CMK (cell line): ENCODE data around the gene MGLL.
"Not testable (repeated sequence)": the region's sequence is repeated elsewhere in the genome, so short reads cannot be mapped to it uniquely, and the experiment has no call there.

Source experiments
- DNase-seq: peaks from one replicate; pipeline ENCODE4 v3.0.0-alpha.2; 2010; ENCODE audit warnings: low read depth

Gene MGLL

DNA sequence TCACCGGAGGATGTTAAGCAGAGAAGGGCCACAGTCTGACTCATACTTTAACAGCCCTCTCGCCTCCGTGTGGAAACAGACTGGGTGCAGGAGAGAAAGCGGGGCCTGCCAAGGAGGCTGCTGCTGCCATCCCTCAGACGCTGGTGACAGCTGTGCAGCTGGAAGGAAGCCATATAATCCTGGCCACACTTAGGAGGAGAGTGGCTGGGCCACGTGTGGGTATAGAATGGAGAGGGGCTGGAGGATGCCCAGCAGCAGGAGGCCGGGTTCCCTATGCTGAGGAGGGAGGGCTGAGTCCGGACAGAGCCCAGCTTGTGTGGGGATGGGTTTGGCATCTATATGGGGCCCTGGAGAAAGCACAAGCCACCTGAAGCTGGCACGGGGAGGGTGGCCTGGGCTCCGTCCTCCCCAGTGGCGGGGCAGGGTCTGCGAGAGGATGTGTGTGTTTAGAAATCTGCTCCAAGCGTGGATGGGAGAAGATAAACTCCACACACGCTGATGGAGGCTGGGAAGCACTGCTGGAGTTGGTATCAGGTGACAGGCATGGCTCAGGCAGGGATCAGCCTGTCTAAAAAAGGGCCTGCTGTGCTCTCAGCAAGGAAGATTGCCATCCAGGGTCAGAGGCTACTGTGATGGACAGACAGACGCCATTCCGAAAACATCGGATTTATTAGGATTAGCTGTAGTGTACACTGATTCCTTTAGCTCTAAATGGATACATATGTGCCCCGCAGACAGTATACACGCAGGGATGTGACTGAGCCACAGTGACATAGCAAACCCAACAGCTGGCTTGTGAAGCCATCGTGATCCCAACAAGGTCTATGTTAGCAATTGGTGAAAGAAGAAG, 133.7 kb downstream of the MGLL start:
- DNase-seq: no peak

DNA sequence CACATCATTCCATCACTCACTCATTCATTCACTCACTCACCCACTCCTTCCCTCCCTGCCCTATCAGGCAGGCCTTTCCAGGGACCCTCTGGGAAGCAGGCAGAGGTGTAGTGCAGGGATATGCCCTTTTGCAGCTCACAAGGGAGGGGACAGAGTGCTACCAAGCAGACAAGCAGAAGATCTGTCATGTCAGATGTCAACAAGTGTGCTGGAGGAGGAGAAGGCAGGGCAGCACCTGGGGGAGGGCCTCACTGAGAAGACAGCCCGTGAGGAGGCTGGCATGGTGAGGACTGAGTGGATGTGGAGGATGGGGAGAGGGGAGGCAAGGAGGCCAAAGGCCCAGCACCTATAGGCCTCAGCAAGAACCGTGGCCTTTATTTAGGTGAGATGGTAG, 134.3 kb downstream of the MGLL start:
- DNase-seq: no peak

DNA sequence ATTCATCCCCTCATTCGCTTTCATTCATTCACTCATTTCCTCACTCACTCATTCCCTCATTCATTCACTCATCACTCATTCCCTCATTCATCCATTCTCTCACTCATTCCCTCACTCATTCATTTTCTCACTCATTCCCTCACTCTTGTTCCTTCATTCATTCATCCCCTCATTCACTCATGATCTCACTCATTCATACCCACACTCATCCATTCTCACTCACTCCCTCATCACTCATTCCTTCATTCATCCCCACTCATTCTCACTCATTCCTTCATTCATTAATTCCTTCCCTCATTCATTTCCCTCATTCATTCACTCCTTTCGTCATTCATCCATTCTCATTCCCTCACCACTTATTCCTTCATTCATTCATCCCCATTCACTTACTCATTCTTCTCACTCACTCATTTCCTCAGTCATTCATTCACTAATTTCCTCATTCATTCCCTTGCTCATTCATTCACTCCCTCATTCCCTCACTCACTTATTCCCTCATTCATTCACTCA, 135.0 kb downstream of the MGLL start:
- no peak for DNase-seq

DNA sequence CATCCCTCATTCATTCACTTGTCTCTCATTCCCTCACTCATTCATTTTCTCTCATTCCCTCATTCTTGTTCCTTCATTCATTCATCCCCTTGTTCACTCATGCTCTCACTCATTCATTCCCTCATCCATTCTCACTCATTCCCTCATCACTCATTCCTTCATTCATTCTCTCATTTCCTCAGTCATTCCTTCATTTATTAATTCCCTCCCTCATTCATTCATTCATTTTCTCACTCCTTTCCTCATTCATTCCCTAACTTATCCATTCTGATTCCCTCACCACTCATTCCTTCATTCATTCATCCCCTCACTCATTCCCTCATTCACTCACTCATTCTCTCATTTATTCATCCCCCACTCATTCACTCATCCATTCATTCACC, 135.8 kb downstream of the MGLL start:
- no peak for DNase-seq

DNA sequence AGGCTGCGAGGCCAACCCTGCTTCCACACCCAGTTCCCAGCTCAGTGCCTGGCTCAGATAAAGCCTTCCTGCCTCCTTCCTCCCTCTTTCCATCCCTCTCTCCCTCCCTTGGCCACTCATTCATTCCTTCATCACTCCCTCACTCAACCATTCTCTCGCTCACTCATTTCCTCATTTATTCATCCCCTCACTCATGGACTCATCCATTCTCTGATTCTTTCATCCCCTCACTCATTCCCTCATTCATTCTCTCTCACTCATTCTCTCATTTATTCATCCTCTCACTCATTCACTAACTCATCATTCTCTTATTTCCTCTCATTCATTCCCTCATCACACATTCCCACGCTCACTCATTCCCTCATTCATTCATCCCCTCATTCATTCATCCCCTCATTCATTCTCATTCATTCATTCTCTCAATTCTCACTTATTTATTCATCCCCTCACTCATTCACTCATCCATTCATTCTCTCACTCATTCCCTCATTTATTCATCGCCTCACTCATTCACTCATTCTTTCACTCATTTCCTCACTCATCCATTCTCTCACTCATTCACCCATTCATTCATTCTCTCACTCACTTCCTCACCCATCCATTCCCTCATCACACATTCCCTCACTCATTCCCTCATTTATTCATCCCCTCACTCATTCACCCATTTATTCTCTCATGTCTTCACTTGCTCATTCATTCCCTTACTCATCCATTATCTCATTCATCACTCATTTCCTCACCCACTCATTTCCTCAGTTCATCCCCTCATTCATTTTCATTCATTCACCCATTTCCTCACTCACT, 136.4 kb downstream of the MGLL start:
- no peak for DNase-seq

DNA sequence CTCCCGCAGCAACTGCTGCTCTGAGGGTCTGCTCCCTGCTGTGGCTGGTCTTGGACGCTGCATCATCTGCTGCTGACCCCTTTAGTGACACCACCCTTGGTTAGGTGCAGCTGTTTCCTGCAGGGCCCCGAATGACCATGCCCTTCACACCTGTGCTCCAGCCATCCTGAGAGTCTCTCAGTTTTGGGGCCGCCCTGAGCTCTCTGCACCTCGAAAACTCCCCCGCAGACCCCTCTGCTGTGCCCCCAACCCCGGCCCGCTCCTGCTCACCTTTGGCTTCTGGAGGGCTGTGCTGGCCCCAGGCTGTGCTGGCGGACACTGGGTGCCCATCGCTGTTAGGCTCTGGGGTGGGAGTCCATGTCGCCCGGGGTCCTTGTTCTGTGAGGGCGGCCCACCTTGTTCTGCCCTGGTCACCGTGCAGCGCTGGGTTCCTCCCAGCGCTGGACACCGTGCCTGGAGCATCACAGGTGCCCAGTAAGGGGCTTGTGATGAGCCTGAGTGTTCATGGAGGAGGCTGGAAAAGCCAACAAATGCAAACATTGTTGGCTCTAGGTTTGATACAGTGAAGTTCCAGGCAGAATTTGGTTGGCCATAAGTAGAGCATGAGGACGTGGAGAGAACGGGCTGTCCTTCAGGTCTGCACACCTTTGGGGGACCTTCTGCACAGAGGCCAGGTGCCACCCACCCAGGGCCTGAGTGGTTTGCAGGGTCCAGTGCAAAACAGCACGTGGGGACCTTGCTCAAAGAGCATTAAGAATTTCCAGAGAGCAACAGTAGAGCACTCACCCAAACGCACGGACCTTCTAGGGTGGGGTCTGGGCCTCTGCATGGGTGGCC, 137.2 kb downstream of the MGLL start:
- DNase-seq: no peak

DNA sequence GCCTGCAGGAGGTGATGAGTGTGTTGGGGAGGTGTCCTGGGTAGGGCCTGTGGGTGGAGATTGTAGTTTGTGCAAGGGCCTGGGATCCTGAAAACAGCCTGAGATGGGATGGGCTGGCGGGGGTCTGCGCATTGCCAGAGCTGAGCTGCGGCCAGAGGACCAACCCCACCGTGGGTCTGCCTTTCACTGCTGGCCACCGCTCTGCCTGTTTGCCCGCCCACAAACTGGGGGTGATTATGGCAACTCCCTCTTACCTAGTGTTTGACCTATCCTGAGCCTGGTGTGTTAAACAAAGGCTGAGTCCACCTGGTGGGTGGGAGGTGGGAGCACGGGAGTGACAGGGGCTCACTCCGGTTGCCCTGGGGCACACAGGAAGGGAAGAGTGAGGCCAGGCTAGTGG, 139.8 kb downstream of the MGLL start:
- no peak for DNase-seq

DNA sequence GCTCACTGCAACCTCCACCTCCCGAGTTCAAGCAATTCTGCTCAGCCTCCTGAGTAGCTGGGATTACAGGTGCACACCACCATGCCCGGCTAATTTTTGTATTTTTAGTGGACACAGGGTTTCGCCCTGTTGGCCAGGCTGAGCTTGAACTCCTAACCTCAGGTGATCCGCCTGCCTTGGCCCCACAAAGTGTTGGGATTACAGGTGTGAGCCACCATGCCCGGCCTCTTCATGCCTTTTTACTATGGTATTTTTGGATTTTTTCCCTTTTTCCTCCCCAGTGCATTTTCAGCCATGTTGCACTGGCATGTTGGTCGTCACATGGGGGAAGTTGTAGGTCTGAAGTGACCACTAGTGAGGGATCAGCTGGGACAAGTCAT, 140.2 kb downstream of the MGLL start:
- DNase-seq: not testable (repeated sequence)

DNA sequence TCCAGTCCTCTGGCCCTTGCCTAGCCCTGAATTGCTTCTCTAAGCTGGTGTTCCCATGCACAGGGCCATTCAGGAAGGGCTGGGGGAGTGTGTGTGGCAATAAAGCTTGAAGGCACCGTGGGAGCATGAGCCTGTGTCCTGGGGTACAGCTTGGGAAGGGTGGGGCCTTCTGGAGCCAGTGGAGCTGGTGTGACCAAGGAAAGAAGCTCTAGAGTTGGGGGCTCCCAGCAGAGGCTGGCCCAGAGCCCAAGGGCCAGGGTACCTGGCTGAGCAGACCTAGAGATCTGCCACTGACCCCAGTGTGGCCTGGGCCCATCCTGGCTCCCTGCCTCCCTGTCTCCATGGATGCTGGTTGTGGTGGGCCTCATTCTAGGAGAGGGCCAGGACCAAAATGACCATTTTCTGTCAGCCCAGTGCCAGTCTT, 141.5 kb downstream of the MGLL start:
- DNase-seq: no peak

DNA sequence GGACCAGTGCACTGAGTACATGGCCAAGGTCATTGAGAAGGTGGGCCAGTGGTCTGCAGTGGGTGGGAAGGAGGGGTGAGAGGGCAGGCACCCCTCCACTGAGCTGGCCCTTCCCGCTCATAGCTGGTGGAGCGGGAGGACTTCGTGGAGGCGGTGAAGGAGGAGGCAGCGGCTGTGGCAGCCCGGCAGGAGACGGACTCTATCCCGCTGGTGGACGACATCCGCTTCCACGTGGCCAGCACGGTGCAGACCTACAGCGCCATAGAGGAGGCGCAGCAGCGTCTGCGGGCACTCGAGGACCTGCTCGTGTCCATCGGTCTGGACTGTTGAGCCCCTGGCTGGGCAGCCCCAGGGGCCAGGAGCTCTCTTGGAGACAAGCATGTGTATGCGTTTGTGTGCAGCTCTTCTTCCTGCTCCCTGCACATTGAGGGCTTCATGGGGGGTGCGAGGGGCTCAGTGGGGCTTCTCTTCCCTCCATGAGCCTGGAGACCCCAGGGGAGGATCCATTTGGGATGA, 142.1 kb downstream of the MGLL start:
- no peak for DNase-seq

DNA sequence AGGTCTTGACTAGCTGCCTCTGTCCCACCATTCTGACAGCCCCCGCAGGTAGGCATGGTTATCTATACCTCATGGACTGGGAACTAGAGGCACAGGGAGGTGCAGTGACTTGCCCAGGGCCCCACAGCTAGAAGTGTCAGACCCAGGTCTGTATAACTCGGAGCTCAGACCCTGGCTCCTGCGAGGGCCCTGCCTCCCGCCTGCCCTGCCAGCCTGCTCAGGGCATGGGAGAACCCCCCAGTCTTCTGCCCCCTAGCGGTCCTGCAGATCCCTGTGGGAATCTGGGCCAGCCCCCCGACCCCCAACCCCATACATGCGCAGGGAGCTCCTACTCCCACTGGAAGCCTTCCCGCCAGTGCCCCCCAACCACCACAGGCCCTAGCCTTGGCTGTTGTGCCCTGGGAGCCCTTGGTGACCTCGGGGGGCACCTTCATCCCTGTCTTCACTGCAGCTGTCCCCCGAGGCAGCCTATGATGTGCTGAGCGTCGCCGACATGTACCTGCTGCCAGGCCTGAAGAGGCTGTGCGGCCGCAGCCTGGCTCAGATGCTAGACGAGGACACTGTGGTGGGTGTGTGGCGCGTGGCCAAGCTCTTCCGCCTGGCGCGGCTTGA, 142.7 kb downstream of the MGLL start:
- DNase-seq: no peak

DNA sequence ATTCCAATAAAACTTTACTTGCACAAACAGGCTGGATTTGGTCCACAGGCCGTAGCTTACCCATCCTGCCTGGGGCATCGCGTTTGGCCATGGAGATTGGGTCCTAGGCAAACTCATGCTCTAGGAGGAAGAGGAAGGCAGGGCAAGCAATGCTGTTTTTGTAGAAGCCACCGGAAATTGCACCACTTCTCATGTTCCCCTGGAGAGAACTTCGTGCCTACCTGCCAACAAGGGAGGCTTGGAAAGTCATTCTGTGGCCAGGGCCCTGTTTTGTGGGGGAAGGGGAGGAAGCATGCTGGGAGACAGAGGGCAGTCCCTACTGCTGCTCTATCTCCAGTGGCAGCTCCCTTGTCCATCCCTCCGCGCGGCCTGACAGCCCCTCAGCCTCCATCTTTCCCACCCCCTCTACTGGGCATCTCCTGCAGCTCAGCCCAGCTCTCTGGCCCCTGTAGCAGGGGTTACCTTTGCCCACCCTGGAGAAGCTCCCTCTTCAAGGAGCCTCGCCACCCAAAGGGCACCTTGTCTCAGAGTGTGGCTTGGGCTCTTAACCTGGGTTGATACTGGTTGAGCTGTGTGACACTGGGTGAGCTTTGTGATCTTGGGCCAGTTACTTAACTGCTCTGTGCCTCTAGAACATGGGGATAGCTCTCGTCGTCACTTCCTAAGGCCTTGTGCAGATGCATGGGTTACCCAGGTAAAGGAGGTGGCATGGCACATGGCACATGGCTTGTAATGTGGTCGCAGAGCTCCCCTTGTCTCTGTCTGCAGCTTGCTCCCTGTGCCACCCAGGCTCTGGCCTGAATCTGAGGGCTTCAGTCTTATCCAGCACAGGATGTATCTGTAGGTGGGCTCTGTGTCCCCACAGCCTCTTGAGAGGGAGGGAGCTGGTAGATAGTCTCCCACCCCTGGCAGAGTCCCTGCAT, 143.4 kb downstream of the MGLL start:
- no peak for DNase-seq

DNA sequence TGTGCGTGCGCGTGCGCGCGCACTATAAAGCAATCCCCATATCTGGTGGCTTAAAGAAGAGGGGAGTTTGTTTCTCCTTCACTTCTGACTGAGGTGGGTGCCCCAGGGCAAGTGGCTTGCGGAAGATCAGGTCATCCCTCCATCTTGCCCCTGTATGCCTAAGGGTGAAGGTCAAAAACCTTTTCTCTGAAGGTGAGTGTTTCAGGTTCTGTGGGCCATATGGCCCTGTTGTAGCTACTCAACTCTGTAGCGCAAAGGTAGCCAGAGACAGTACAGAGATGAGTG, 144.1 kb downstream of the MGLL start:
- no peak for DNase-seq

DNA sequence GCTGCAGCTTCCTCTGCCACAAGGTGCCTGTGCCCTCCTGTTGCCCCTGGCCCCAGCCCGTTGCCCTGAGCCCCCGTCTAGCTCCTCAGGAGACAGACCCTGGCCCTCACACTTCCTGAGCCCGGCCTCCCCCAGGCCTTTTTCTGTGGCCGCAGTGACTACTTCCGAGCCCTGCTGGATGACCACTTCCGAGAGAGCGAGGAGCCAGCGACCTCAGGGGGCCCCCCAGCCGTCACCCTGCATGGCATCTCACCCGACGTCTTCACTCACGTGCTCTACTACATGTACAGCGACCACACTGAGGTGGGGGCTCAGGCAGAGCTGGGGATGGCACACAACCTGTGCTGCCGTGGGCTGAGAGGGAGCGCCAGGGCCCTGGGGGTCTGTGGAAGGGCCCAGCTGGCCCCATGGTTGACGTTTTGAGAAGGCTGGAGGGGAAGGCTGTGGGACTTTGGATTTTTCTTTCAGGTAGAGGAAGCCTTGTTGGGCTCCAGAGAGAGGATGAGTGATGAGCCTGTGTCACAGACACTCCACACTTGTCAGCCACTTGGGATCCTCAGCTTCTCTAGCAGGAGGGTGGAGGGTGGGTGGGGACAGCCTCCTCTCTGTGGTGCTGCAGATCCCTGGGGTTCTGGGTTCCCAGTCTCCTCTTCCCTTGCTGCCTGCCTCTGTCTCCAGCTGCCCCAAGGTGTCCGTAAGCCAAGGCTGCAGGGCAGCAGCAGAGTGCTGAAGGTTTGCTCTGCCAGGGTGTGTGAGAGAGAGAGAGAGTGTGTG, 144.6 kb downstream of the MGLL start:
- no peak for DNase-seq

DNA sequence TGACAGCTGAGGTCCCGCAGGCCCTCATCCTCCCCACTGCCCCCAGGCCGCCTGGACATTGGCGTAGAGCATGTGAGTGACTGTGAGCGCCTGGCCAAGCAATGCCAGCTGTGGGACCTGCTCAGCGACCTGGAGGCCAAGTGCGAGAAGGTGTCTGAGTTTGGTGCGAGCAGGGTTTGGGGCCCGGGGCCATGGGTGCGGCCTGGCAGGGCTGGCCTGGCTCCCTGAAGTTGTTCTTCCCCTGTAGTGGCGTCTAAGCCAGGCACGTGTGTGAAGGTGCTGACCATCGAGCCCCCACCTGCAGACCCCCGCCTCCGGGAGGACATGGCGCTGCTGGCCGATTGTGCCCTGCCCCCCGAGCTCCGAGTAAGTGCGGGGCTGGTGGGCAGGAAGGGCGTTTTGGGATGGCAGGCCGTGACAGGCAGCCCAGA, 145.4 kb downstream of the MGLL start:
- no peak for DNase-seq

DNA sequence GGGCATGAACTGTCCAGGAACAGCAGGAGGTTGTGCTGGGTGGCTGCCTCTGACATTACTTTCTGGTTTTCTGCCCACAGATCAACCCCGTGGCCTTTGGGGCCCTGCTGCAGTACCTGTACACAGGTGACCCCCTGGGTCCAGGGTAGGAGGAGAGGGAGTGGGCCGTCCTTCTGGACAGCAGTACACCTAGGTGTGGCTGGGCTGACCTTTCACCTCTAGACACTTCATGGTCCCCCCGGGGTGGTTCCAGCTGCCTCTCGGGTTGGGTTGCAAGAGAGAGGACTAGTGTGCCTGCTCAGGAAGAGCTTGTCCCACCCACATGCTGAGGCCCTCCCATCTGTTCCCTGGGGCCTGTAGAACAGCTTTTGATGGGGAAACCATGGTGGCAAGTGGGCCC, 145.9 kb downstream of the MGLL start:
- no peak for DNase-seq

DNA sequence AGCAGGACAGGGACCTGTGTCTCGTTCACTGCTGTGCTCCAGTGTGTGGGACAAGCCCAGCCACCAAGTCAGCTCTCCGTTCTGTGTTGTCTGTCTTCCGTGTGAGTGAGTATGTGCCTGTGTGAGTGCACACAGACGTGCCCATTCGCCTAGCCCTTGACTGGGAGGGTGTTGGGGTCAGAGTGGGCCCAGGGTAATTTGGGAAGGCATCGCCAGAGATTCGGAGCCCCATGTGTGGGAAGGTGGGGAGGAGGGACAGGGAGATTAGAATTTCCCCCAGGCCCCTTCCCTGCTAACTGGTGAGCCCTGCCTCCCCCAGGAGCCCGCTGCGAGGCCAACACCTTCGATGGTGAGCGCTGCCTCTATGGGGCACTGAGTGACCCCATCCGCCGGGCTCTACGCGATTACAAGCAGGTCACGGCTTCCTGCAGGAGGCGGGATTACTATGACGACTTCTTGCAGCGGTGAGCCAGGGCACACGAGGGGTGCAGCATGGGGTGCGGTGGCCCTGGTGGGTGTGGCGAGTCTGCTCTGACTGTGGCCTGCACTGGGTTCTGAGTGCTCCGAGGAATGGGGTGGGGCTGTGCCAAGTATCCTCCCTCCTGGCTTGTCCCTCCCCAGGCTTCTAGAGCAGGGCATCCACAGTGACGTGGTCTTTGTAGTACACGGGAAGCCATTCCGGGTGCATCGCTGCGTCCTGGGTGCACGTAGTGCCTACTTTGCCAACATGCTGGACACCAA, 146.5 kb downstream of the MGLL start:
- DNase-seq: no peak

DNA sequence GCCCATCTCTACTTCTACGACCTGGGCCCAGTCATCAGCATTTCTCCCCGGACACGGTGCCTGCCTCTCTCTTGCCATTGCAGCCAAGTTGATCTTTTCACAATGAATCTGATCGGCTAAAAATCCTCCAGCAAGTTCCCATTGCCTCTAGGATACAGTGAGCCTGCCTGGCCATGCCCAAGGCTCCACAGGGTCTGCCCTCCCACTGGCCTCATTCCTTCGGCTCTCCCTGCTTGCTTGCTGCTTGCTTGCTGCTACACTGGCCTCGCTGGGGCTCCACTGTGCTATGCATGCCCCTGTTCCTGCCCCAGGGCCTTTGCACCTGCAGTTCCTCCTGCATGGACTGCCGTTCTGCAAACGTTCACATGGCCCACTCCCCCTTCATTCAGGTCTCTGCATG, 147.5 kb downstream of the MGLL start:
- DNase-seq: no peak

DNA sequence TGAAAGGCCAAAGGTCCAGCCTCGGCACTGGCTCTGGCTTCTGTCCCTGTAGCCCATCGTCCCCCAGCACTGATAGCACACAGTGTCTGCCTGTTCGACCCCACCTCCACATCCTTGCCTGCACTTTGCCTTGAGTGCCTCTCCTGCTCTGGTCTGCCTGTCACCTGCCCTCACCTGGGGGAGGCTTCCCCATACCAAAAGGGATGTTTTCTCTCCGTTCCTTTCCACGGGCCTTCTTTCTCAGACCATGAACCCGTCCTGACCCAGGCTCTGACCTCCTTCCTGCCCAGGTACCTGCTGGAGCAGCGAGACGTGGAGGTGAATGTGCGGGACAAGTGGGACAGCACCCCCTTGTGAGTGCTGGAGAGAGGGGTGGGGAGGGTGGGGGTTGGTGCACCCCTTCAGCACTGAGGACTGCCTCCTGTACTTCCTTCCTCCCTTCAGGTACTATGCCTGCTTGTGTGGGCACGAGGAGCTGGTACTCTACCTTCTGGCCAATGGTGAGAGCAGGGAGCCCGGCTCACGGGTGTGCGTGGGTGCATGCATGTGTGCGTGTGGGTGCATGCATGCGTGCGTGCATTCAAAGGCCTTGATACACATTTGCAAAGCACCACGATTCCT, 148.1 kb downstream of the MGLL start:
- DNase-seq: no peak
